ENCODE results near the gene GRM7.

The GRM7 gene

DNA sequence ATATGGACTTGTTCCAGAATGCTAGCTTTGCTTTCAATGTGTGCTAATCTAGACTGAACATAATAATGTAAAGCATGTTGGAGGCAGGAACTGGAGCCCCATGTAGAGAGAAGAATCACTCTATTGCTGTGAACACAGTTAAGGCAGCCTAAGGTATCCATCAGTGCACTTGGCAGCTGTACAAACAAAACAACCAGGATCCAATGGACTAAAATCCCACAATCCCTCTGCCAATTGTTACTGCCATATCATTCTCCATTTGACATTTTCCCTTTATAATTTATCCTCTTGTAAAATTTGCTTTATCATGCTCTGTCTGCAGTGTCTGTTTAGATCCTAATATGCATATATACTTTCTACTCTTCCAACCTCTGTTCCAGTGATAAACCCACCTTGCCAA is 883.9 kb downstream of the GRM7 start:
- DNase-seq, result no peak

DNA sequence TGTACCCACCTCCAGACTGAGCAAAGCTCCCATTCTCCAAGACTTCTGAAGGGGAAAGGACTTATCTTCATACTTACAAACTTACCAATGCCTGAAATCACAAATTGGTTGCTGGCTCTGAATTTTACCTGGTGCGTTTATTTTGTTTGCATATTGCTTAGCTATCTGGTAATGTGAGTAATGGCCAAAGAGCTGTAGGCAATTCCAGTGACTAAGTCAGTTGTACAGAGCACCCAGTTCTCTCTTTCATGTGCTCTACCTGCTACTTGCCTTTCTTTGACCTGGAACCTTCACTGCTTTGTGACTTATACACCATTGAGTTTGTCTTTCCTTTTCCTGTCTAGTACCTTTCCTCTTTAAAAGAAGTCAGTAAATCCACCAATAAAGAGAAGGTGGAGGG is 884.8 kb downstream of the GRM7 start:
- no peak for DNase-seq

DNA sequence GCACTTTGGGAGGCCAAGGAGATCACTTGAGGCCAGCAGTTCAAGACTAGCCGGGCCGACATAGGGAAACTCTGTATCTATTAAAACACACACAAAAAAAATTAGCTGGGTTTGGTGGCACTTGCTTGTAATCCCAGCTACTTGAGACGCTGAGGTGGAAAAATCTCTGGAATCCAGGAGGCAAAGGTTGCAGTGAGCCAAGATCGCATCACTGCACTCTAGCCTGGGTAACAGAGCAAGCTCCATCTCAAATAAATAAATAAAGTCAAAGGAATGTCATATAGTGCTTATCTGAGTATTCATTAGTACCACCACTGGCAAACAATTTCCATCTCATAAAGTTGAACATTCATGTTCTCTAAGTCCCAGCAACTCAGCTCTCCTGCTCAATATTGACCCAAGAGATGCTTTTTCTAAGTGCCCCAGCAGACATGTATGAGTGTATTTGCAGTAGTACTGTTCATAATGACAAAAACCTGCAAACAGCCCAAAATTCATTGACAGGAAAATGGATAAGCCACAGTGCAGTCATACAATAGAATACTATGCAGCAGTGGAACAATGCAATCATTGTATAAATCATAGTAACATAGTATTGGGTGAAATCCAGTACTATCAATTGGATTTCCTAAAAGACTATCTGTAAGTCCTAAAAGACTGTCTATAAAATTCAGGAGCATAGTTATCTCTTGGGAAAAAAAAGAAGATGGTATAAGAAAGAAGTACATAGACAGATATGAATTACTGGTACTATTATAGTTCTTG is 889.2 kb downstream of the GRM7 start:
- DNase-seq, result no peak

DNA sequence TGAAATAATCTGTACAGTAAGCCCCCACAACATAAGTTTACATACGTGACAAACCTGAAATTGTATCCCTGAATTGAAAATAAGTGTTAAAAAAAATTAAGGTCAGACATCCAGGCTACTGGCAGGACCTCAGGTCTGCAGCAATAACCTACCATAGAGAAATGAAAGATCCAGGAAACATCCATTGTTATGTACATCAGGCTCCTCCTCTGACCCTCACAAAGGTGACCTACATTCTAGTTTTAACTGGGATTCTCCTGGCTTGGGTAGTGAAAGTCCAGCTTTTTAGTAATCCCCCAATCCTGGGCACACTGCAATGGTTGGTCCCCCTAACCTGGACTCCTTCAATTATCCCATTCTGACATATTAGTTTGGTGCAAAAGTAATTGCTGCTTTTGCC is 891.1 kb downstream of the GRM7 start:
- no peak for DNase-seq

DNA sequence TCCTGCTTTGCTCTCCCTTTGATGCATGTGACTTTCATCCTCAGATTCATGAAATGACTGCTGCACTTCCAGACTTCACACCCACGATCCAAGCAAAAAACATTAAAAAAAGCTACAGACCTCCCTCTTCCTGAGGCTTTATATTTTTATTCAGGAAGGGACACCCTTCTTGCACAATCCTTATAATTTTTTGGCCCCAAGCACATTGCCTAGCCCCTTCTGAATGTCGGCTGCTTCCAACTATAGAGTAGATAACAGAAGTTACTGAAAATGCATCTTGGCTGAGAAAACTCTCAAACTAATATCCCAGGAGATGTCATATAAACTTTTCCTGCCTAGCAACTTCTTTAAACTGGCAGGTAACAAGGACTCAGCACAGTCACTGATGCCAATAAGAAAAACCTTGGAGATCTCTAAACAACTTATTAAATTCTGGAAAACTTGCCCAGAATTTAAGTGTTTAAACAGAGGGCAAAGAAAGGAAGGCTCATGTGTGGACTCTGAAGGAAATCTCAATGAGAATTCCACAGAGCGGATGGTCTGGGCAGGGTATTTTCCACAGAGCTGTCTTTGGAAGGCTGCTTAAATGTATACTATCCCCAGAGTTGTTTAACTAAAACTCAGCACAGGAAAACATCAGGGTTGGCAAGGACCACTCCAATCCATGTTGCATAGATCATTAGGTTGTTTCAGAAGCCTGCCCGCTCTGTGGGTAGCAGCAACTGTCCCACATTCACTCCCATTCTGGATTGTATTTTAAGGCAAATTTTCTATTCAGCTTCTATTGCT is 893.9 kb downstream of the GRM7 start:
- no peak for DNase-seq

DNA sequence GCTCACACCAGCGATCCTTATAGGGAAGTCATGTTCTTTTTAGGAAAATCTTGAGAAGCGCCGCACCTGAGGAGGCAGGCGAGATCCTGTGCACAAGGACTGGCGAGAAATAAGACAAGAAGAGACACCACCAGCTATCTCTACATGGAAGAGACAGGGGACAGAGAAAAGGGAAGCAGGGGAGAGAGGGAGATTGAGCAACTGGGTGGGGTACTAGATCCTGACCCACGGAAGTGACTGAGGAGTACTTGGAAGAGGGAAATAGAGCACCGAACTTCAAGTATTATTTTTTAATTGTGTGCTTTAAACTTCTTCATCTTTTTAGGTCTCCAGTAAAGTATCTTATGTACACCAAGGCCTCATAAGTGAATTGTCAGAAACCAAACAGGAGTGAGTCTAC is 898.7 kb downstream of the GRM7 start:
- no peak for DNase-seq

DNA sequence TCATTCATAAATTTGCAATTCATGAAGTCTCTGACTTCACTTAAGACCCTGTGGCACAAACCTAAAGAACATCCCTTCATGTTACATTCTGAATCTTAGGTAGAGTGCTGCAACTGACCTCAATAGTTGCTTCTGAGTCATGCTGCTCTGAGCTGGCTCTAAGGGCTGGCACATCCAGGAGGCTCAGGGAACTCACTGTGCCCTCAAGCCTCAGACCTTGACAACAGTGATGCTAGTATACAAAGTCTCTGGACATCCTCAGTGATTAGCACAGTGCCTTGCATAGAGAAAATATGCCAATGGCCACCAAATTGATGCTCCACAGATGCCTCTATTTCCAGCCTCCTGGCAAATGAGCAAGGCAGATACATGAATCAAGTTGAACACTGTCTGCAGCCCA is 899.8 kb downstream of the GRM7 start:
- DNase-seq, result no peak

DNA sequence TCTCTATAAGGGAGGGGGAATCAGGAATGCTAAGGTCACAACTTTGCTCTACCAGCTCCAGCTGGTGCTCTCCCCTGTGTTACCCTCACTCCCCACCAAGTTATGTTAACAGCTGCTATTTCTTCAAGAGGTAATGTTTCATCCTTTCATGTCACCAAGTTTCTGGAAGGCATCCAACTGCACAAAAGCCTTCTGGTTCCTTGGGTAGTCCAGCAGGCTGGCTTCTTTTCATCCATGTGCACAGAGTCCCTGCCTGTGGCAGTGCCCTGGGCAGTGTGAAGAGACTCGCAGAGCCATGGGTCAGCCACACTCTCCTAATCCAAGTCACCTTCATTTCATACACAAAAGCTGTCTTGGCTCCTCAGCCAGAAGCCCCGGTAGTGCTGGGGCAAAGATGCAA is 903.2 kb downstream of the GRM7 start:
- no peak for DNase-seq

DNA sequence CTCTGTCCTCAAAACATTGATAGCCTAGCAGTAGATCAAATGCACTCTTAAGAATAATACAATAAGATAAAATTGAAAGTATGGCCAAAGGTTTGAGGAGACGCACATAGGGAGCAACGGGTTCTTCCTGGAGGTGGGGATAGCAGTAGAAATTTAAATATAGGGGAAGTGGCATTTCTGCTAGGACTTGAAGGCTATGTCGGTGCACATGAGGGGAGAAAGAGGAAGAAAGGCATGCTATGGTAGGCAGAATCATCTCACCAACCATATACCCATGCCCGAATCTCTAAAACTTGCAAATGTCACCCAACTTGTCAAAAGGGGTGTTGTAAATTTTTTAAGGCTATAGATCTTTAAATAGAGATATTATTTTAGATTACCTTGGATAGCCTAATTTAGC is 905.6 kb downstream of the GRM7 start:
- DNase-seq, result no peak

DNA sequence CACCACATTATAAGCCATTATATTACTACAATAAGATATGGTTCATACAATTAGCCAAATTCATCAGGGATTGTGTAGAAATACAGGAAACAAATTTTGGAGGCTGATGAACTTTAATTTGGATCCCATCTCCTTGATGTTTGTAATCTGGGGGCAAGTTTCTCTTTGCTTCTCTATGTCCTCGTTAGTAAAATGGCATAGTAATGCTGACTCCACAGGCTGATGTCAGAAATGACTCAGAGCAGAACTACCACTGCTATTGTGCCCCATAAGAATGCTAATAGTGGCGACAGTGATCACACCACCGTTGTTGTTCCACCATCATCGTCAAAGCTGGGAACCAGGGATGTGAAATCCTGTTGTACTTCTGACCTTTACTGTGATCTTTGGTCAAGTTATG is 918.4 kb downstream of the GRM7 start:
- no peak for DNase-seq

DNA sequence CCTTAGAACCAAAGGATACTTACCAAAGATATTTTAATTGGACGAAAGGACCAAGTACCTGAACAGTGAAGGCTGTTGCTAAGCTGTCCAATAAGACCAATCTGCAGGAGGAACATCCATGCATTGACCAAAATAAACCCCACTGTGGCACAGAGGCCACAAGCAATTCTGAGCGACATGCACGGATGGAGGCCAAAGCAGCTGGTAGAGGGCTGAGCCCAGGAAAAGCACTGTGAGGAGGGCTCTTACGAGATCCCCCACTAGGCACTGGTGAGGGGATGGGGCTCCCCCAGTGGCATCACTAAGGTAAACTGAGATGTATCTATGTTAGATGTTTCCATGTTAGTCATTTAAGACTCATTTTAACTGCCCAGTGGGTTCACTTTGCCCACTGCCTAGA is 920.5 kb downstream of the GRM7 start:
- DNase-seq, result no peak

DNA sequence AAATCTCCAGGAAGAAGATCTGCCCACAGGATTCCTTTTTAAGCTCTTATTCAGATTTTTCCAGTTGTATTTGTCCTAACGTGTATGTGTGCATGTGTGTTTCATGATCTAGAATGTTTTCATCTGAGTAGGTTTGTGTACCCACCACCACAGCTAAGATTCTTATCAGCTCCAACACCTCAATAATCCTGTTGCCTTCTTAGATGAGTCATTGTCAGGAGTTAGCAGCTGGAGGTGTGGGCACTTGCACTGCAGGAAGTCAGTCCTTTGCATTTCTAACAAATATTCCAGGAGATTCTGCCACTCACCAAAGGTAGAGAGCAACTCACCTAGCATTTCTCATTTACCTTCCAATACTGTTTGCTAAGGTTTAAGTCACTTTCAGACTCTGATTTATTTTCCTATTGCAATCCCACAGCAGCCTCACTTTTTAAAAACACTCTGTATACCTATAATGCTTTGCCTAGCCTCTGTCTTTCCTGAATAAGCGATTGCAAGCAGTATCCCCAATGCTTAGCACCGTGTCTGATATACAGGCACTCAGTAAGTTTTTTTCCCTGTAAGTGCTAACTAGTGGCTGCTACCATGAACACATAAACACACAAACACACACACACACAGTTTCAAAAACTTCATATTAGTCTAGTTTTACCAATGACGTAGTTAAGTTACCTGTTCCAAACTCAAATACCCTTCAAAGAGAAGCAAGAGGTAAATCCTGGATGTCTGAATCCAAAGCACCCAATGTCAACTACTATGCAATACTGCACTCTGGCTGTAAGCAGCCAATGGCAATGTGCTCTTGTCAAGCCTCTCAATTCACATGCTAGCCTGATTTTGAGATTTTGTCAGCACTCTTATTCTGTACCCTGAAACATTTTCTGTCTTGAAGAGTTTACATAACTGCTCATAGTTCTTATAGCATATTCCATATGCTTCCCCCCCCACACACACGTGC is 927.2 kb downstream of the GRM7 start:
- no peak for DNase-seq

DNA sequence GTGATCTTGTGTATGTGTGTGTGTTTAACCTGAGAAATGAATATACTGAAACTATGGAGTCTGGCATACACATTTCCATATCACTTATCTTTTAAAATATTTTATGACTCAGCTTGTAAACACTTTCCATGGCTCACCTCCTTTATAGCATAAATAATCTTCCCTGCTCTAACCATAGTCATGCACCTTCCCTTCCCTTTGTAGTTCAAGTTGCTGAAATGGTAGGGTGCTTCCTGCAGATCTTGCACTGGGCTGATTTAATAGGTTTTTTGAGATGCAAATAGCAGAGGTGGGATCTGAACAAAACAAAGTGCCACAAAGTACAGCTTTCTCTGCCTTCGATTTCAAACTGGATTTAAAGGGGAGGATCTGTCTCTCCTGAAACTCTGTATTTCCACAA is 928.0 kb downstream of the GRM7 start:
- no peak for DNase-seq

DNA sequence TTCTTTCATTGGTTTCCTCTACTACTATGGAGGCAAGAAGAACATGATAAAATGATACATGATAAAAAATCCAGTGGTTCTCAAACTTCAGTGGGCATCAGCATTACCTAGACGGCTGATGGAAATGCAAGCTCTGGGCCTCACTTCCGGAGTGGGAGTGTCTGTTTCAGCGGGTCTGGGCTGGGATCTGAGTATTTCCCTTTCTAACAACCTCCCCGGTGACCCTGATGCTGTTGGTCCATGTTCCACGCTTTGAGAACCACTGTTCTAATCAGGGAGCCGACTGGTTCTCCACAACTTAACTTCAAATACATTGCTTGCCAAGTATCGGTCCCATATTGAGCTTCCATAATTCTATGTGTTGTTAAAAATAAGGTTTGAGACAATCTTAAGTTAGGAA is 928.4 kb downstream of the GRM7 start:
- no peak for DNase-seq

DNA sequence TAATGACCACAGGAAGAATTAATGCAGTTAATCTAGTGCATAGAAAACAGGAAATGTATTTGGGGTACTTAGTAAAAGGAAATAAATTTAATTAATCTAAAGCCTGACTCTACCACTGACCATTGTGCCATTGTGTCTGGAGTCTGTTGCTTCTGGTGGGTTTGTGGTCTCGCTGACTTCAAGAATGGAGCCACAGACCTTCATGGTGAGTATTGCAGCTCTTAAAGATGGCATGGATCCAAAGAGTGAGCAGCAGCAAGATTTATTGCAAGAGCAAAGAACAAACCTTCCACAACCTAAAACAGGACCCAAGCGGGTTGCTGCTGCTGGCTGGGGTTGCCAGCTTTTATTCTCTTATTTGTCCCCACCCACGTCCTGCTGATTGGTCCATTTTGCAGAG is 929.2 kb downstream of the GRM7 start:
- DNase-seq, result no peak

All from bone marrow (tissue), 2 donors.